ENCODE measurements around the gene APBB1.
A peak's percentile ranks its signal among the peaks of the same experiment; 100 is the strongest.

Gene APBB1

GRCh38 chr11:6437423-6437822 lies 18.5 kb upstream of the APBB1 start:
- H3K27ac Mint-ChIP-seq = no peak overlapping the region
- H3K4me3 Mint-ChIP-seq = no peak overlapping the region
- peaks cover 3% of the 10 kb centered on the region for H3K4me1 Mint-ChIP-seq (ENCODE audit: low read depth)
- H3K9me3 Mint-ChIP-seq (ENCODE audit: low read depth) = no peaks in the 10 kb centered on the region
- no peaks in the 10 kb centered on the region for H3K36me3 Mint-ChIP-seq
- H3K27me3 Mint-ChIP-seq = no peaks in the 10 kb centered on the region

- no peaks in the 10 kb centered on the region for H3K36me3 Mint-ChIP-seq
- peaks cover 3% of the 10 kb centered on the region for H3K4me1 Mint-ChIP-seq (ENCODE audit: low read depth)
- H3K4me3 Mint-ChIP-seq = no peak overlapping the region
- H3K27ac Mint-ChIP-seq = no peak overlapping the region
- no peaks in the 10 kb centered on the region for H3K9me3 Mint-ChIP-seq (ENCODE audit: low read depth)
- H3K27me3 Mint-ChIP-seq = no peaks in the 10 kb centered on the region
Measured at GRCh38 chr11:6433998-6434660, 15.2 kb upstream of the APBB1 start.

GRCh38 chr11:6431861-6432260 lies 13.0 kb upstream of the APBB1 start:
- Mint-ChIP-seq H3K27me3 (no peaks in the 10 kb centered on the region), H3K9me3 (ENCODE audit: low read depth) (no peaks in the 10 kb centered on the region), H3K36me3 (no peaks in the 10 kb centered on the region), H3K27ac (no peak overlapping the region), H3K4me1 (ENCODE audit: low read depth) (peaks cover 3% of the 10 kb centered on the region), H3K4me3 (no peak overlapping the region)

- Mint-ChIP-seq H3K27ac (no peak overlapping the region), H3K4me1 (ENCODE audit: low read depth) (no peaks in the 10 kb centered on the region), H3K9me3 (ENCODE audit: low read depth) (no peaks in the 10 kb centered on the region), H3K27me3 (no peaks in the 10 kb centered on the region), H3K4me3 (no peak overlapping the region), H3K36me3 (no peaks in the 10 kb centered on the region)
Measured at GRCh38 chr11:6427516-6427915, 8.6 kb upstream of the APBB1 start.

- Mint-ChIP-seq H3K4me3 (peak overlapping the region; percentile 87), H3K4me1 (ENCODE audit: low read depth) (peaks cover 4% of the 10 kb centered on the region), H3K9me3 (ENCODE audit: low read depth) (no peaks in the 10 kb centered on the region), H3K27me3 (no peaks in the 10 kb centered on the region), H3K36me3 (no peaks in the 10 kb centered on the region), H3K27ac (no peak overlapping the region)
Measured at GRCh38 chr11:6420677-6421076, 1.8 kb upstream of the APBB1 start.

GRCh38 chr11:6418557-6419008 lies 311 bp downstream of the APBB1 start:
- Mint-ChIP-seq H3K36me3 (no peaks in the 10 kb centered on the region), H3K27me3 (no peaks in the 10 kb centered on the region), H3K9me3 (ENCODE audit: low read depth) (no peaks in the 10 kb centered on the region), H3K4me1 (ENCODE audit: low read depth) (peaks cover 4% of the 10 kb centered on the region), H3K4me3 (no peak overlapping the region), H3K27ac (no peak overlapping the region)

- H3K9me3 Mint-ChIP-seq (ENCODE audit: low read depth) = no peaks in the 10 kb centered on the region
- no peaks in the 10 kb centered on the region for H3K36me3 Mint-ChIP-seq
- no peaks in the 10 kb centered on the region for H3K27me3 Mint-ChIP-seq
- H3K27ac Mint-ChIP-seq = no peak overlapping the region
- H3K4me1 Mint-ChIP-seq (ENCODE audit: low read depth) = peaks cover 8% of the 10 kb centered on the region
- no peak overlapping the region for H3K4me3 Mint-ChIP-seq
Measured at GRCh38 chr11:6417907-6418556, 862 bp downstream of the APBB1 start.

- Mint-ChIP-seq H3K36me3 (no peaks in the 10 kb centered on the region), H3K4me3 (no peak overlapping the region), H3K9me3 (ENCODE audit: low read depth) (no peaks in the 10 kb centered on the region), H3K4me1 (ENCODE audit: low read depth) (peaks cover 26% of the 10 kb centered on the region), H3K27ac (no peak overlapping the region), H3K27me3 (no peaks in the 10 kb centered on the region)
Measured at GRCh38 chr11:6415797-6416196, 3.1 kb downstream of the APBB1 start.

GRCh38 chr11:6414874-6415328 lies 4.0 kb downstream of the APBB1 start:
- no peaks in the 10 kb centered on the region for H3K9me3 Mint-ChIP-seq (ENCODE audit: low read depth)
- peaks cover 30% of the 10 kb centered on the region for H3K4me1 Mint-ChIP-seq (ENCODE audit: low read depth)
- no peaks in the 10 kb centered on the region for H3K27me3 Mint-ChIP-seq

GRCh38 chr11:6413791-6414201 lies 5.1 kb downstream of the APBB1 start:
- Mint-ChIP-seq H3K27ac (no peak overlapping the region), H3K9me3 (ENCODE audit: low read depth) (no peaks in the 10 kb centered on the region), H3K36me3 (no peaks in the 10 kb centered on the region), H3K27me3 (no peaks in the 10 kb centered on the region), H3K4me3 (no peak overlapping the region), H3K4me1 (ENCODE audit: low read depth) (peaks cover 36% of the 10 kb centered on the region)

More at GRCh38 chr11:6414874-6415328, 4.0 kb downstream of the APBB1 start:
- no peak overlapping the region for H3K4me3 Mint-ChIP-seq
- H3K27ac Mint-ChIP-seq = no peak overlapping the region
- no peaks in the 10 kb centered on the region for H3K36me3 Mint-ChIP-seq

GRCh38 chr11:6411594-6412031 lies 7.3 kb downstream of the APBB1 start:
- Mint-ChIP-seq H3K9me3 (ENCODE audit: low read depth) (no peaks in the 10 kb centered on the region), H3K4me3 (no peak overlapping the region), H3K4me1 (ENCODE audit: low read depth) (peaks cover 50% of the 10 kb centered on the region), H3K27ac (peak overlapping the region; percentile 47), H3K36me3 (peaks cover 3% of the 10 kb centered on the region), H3K27me3 (no peaks in the 10 kb centered on the region)

GRCh38 chr11:6410695-6411430 lies 8.0 kb downstream of the APBB1 start:
- Mint-ChIP-seq H3K4me1 (ENCODE audit: low read depth) (peaks cover 58% of the 10 kb centered on the region), H3K9me3 (ENCODE audit: low read depth) (no peaks in the 10 kb centered on the region), H3K27ac (no peak overlapping the region), H3K27me3 (no peaks in the 10 kb centered on the region), H3K36me3 (peaks cover 3% of the 10 kb centered on the region), H3K4me3 (no peak overlapping the region)

GRCh38 chr11:6406370-6406769 lies 12.5 kb downstream of the APBB1 start:
- H3K4me1 Mint-ChIP-seq (ENCODE audit: low read depth) = peaks cover 81% of the 10 kb centered on the region
- peak overlapping the region; percentile 51 for H3K27ac Mint-ChIP-seq
- H3K9me3 Mint-ChIP-seq (ENCODE audit: low read depth) = no peaks in the 10 kb centered on the region
- no peaks in the 10 kb centered on the region for H3K27me3 Mint-ChIP-seq
- peaks cover 6% of the 10 kb centered on the region for H3K36me3 Mint-ChIP-seq
- peak overlapping the region; percentile 38 for H3K4me3 Mint-ChIP-seq

- Mint-ChIP-seq H3K9me3 (ENCODE audit: low read depth) (no peaks in the 10 kb centered on the region), H3K36me3 (peaks cover 8% of the 10 kb centered on the region), H3K4me3 (peak overlapping the region; percentile 38), H3K27me3 (no peaks in the 10 kb centered on the region), H3K4me1 (ENCODE audit: low read depth) (peaks cover 83% of the 10 kb centered on the region), H3K27ac (peak overlapping the region; percentile 51)
Measured at GRCh38 chr11:6405846-6406245, 13.0 kb downstream of the APBB1 start.

GRCh38 chr11:6405052-6405667 lies 13.7 kb downstream of the APBB1 start:
- Mint-ChIP-seq H3K27ac (no peak overlapping the region), H3K9me3 (ENCODE audit: low read depth) (no peaks in the 10 kb centered on the region), H3K4me3 (no peak overlapping the region), H3K4me1 (ENCODE audit: low read depth) (peaks cover 86% of the 10 kb centered on the region), H3K27me3 (no peaks in the 10 kb centered on the region), H3K36me3 (peaks cover 8% of the 10 kb centered on the region)
